Tibial nerve (tissue), 3 donors: ENCODE data around the gene RIIAD1.

ENCODE experiments used
- POLR2A ChIP-seq, 2 donors: fragments of 450-650 bp; IDR thresholded peaks; one replicate each; pipeline ENCODE4 v1.6.1; 2017; ENCODE audit warnings: antibody characterized with exemption in 2 of 2, mild to moderate bottlenecking in 2 of 2, moderate library complexity in 2 of 2
- TF ChIP-seq, protein P1 (sequence below), 5 experiments: fragments of 200-600 bp in 3 of 5; fragments of 450-650 bp in 2 of 5; sonication (generic) in 3 of 5; IDR thresholded peaks; one replicate each; pipeline ENCODE4 v1.5.1; 2016 to 2019; ENCODE audit warnings: antibody characterized with exemption in 5 of 5, mild to moderate bottlenecking in 3 of 5, moderate library complexity in 2 of 5

- TF ChIP-seq POLR2A (IDR thresholded peaks at IDR 0.05): no peak
- TF ChIP-seq, protein P1, sequence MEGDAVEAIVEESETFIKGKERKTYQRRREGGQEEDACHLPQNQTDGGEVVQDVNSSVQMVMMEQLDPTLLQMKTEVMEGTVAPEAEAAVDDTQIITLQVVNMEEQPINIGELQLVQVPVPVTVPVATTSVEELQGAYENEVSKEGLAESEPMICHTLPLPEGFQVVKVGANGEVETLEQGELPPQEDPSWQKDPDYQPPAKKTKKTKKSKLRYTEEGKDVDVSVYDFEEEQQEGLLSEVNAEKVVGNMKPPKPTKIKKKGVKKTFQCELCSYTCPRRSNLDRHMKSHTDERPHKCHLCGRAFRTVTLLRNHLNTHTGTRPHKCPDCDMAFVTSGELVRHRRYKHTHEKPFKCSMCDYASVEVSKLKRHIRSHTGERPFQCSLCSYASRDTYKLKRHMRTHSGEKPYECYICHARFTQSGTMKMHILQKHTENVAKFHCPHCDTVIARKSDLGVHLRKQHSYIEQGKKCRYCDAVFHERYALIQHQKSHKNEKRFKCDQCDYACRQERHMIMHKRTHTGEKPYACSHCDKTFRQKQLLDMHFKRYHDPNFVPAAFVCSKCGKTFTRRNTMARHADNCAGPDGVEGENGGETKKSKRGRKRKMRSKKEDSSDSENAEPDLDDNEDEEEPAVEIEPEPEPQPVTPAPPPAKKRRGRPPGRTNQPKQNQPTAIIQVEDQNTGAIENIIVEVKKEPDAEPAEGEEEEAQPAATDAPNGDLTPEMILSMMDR (IDR thresholded peaks at IDR 0.05): no peak
Measured at GRCh38 chr1:151773702-151774101, 52.4 kb downstream of the RIIAD1 start.
